SK-N-MC (cell line): Measurements from ENCODE around the gene VGLL4.
"Not testable (repeated sequence)": the region's sequence is repeated elsewhere in the genome, so short reads cannot be mapped to it uniquely, and the experiment has no call there.

Experiments used
- DNase-seq: peaks from one replicate; pipeline ENCODE4 v3.0.0-alpha.2; 2011; ENCODE audit warnings: low read depth, low spot score
- H3K27ac ChIP-seq: fragments of 200-600 bp; sonication (generic); 2 replicates; pipeline ENCODE4 v1.5.1; 2016; ENCODE audit warnings: mixed run types
- H3K36me3 ChIP-seq: fragments of 200-600 bp; sonication (generic); 2 replicates; pipeline ENCODE4 v1.6.1; 2017; ENCODE audit warnings: antibody characterized with exemption, low read length, mixed read lengths; ENCODE audit not compliant: insufficient read depth
- H3K4me3 ChIP-seq: fragments of 200-600 bp; sonication (generic); 2 replicates; pipeline ENCODE4 v1.5.1; 2016
- H3K9ac ChIP-seq: fragments of 200-600 bp; sonication (generic); 2 replicates; pipeline ENCODE4 v1.8.0; 2017; ENCODE audit warnings: mixed run types, mixed read lengths; ENCODE audit not compliant: insufficient read length
- H3K9me3 ChIP-seq: fragments of 200-600 bp; sonication (generic); 2 replicates; pipeline ENCODE4 v1.6.1; 2017; ENCODE audit warnings: low read depth, mild to moderate bottlenecking, antibody characterized with exemption, low read length, moderate library complexity, mixed read lengths
- EZH2 ChIP-seq: fragments of 200-600 bp; sonication (generic); IDR thresholded peaks from one replicate; pipeline ENCODE4 v1.6.1; 2017; ENCODE audit warnings: antibody characterized with exemption
- FOXP2 ChIP-seq: optimal IDR thresholded peaks from 2 replicates; pipeline ENCODE3; 2011; ENCODE audit warnings: mild to moderate bottlenecking, moderate library complexity; ENCODE audit not compliant: insufficient read depth; ENCODE audit errors: extremely low read length, control extremely low read depth
- POLR2AphosphoS5 ChIP-seq: IDR thresholded peaks from 2 replicates; pipeline ENCODE4 v1.6.1; 2012; ENCODE audit warnings: mild to moderate bottlenecking, low read depth, low read length, borderline replicate concordance

VGLL4 gene

DNA sequence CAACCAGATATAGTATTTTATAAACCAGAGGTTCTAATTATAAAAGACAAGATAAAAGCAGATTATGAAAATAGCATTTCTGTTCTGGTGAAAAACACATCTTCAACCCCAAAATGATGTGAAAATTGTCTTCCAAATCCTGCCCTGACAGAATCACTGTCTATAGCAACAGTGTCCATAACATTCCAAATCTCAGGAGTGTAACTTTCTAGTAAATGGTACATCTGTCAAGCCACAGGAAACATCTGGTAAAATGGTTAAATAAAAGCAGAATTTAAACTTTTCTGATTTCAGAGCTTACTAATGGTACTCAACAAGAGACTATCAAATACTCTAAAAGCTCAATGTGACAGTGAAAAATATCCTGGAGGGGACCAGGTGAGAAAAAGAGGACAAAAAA lies 60.5 kb downstream of the VGLL4 start:
- Histone ChIP-seq H3K9me3 (no peaks in the 10 kb centered on the region), H3K36me3 (no peaks in the 10 kb centered on the region), H3K4me3 (peak overlapping the region; percentile 77), H3K9ac (no peak overlapping the region), H3K27ac (peak overlapping the region; percentile 94)
- no peak for TF ChIP-seq FOXP2
- no peak for TF ChIP-seq POLR2AphosphoS5
- no peak for TF ChIP-seq EZH2
- no peak for DNase-seq

- peak; percentile 51 for DNase-seq
- H3K4me3 ChIP-seq: peak overlapping the region; percentile 77
These were observed 61.3 kb downstream of the VGLL4 start for GRCh38 chr3:11582191-11582968.

GRCh38 chr3:11581237-11582190 lies 62.2 kb downstream of the VGLL4 start:
- Histone ChIP-seq H3K4me3 (peak overlapping the region; percentile 77), H3K9ac (peak overlapping the region; percentile 45), H3K27ac (peak overlapping the region; percentile 94), H3K9me3 (no peaks in the 10 kb centered on the region), H3K36me3 (no peaks in the 10 kb centered on the region)
- TF ChIP-seq POLR2AphosphoS5 (no peak), EZH2 (no peak), FOXP2 (no peak)
- no peak for DNase-seq

More at GRCh38 chr3:11582191-11582968, 61.3 kb downstream of the VGLL4 start:
- Histone ChIP-seq H3K36me3 (no peaks in the 10 kb centered on the region), H3K27ac (peak overlapping the region; percentile 94), H3K9me3 (no peaks in the 10 kb centered on the region), H3K9ac (peak overlapping the region; percentile 45)
- TF ChIP-seq FOXP2 (peak; percentile 43), EZH2 (no peak), POLR2AphosphoS5 (no peak; the same call in 1 of the 2 replicates)

GRCh38 chr3:11580645-11581044 lies 63.1 kb downstream of the VGLL4 start:
- no peak overlapping the region for H3K9ac ChIP-seq
- TF ChIP-seq FOXP2 (no peak), POLR2AphosphoS5 (no peak), EZH2 (no peak)
- H3K36me3 ChIP-seq: no peaks in the 10 kb centered on the region
- H3K4me3 ChIP-seq: no peak overlapping the region
- no peaks in the 10 kb centered on the region for H3K9me3 ChIP-seq
- DNase-seq: no peak
- no peak overlapping the region for H3K27ac ChIP-seq

GRCh38 chr3:11578169-11578568 lies 65.5 kb downstream of the VGLL4 start:
- Histone ChIP-seq H3K4me3 (no peak overlapping the region), H3K36me3 (no peaks in the 10 kb centered on the region), H3K9ac (no peak overlapping the region), H3K27ac (no peak overlapping the region), H3K9me3 (no peaks in the 10 kb centered on the region)
- TF ChIP-seq FOXP2: no peak
- no peak for TF ChIP-seq EZH2
- TF ChIP-seq POLR2AphosphoS5: no peak
- no peak for DNase-seq

- Histone ChIP-seq H3K4me3 (no peak overlapping the region), H3K27ac (no peak overlapping the region), H3K9ac (no peak overlapping the region), H3K9me3 (no peaks in the 10 kb centered on the region), H3K36me3 (no peaks in the 10 kb centered on the region)
- TF ChIP-seq POLR2AphosphoS5: no peak
- TF ChIP-seq FOXP2: no peak
- TF ChIP-seq EZH2: no peak
- no peak for DNase-seq
These were observed 67.3 kb downstream of the VGLL4 start for GRCh38 chr3:11576453-11576852.

DNA sequence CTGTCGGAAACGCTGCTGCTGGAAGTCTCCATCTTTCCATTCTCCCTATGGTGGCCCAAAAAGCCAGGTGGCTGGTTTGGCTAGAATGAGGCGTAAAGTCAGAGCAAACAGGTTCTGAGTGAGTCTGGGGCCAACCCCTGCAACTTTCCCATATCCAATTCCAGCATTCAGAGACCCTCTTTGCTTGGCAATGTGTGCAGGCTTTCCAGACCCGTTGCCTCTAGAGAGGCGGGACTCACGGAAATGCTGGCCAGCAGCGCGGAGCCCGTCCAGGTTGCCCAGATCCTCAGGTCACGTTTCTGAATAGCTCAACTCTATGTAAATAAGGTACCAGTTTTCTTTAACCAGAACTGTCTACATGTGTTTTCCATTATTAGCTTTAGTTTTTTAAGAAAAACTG lies 68.0 kb downstream of the VGLL4 start:
- no peaks in the 10 kb centered on the region for H3K36me3 ChIP-seq
- H3K27ac ChIP-seq: no peak overlapping the region
- H3K9me3 ChIP-seq: no peaks in the 10 kb centered on the region
- TF ChIP-seq EZH2 (no peak), FOXP2 (no peak), POLR2AphosphoS5 (no peak)
- H3K4me3 ChIP-seq: no peak overlapping the region
- no peak for DNase-seq
- no peak overlapping the region for H3K9ac ChIP-seq

DNA sequence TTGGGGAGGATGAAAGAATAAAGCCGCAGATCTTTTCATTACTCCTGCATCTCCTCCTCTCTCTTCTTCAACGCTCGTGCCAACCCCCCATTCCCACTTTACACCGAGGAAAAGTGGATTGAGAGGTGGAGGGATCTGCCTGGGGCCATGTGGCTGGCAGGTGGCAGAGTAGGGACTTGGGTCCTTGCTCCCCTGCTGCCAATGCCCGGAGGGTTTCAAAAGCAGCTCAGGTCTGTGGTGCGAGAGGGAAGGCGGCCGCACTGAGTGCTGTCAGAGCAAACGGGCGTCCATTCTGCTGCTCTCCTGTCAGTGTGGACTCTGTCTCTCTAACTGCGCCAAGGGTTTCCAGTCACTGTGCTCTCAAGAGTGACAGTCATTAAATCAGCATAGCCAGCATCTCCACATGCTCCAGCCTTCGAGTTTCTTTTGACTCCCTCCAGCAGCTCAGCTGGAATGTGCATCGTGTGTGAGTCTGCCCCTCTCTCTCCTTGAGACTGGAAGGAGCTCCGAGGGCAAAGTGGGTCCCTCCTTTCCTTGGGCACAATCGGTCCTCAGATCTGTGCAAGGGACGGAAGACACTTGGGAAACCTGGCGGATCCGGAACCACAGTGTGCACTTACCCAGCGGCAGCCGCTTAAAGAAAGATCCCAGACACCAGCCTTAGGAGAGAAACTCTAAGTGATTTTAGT lies 68.6 kb downstream of the VGLL4 start:
- H3K36me3 ChIP-seq: no peaks in the 10 kb centered on the region
- no peak overlapping the region for H3K27ac ChIP-seq
- H3K4me3 ChIP-seq: no peak overlapping the region
- no peak for DNase-seq
- H3K9me3 ChIP-seq: no peaks in the 10 kb centered on the region
- no peak overlapping the region for H3K9ac ChIP-seq
- TF ChIP-seq FOXP2 (no peak), EZH2 (no peak), POLR2AphosphoS5 (no peak)

DNA sequence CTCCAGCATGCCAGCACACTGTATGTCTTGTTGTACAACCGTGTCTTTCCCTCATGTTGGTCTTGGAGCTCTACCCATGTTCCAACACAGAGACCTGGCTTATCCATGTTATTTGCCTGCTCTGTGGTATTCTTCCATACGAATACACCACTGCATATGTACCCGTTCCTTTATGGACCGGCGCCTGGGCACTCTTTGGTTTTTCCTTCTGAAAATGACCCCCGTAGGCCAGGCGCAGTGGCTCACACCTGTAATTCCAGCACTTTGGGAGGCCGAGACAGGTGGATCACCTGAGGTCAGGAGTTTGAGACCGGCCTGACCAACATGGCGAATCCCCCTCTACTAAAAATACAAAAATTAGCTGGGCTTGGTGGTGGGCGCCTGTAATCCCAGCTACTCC lies 71.1 kb downstream of the VGLL4 start:
- not testable (repeated sequence) for H3K36me3 ChIP-seq, H3K27ac ChIP-seq, DNase-seq, H3K9me3 ChIP-seq, H3K4me3 ChIP-seq, H3K9ac ChIP-seq
